GM23248 (cell line): Measurements from ENCODE around the gene GTPBP1. TPM values are rescaled to one million over a fixed set of nuclear protein-coding genes. Genes with fewer than 3 reads are reported as not detected.

Experiments used
- DNase-seq: peaks from one replicate; pipeline ENCODE4 v3.0.0-alpha.2; 2015
- H2AFZ ChIP-seq: fragments of 200-600 bp; sonication (generic); 2 replicates; pipeline ENCODE4 v1.6.1; 2016; ENCODE audit warnings: antibody characterized with exemption
- H3F3A ChIP-seq: fragments of 200-600 bp; sonication (generic); 2 replicates; pipeline ENCODE4 v1.6.1; 2016; ENCODE audit warnings: mild to moderate bottlenecking, antibody characterized with exemption, mixed run types; ENCODE audit not compliant: insufficient read depth
- H3K27ac ChIP-seq: fragments of 200-600 bp; sonication (generic); 2 replicates; pipeline ENCODE4 v1.5.1; 2016; ENCODE audit warnings: mild to moderate bottlenecking
- H3K27me3 ChIP-seq: fragments of 200-600 bp; sonication (generic); replicated peaks from 2 replicates; pipeline ENCODE4 v1.6.1; 2016; ENCODE audit warnings: mild to moderate bottlenecking; ENCODE audit not compliant: insufficient read depth
- H3K36me3 ChIP-seq: fragments of 200-600 bp; sonication (generic); 2 replicates; pipeline ENCODE4 v1.6.1; 2016; ENCODE audit warnings: low read depth, mild to moderate bottlenecking
- H3K4me1 ChIP-seq: fragments of 200-600 bp; sonication (generic); 2 replicates; pipeline ENCODE4 v1.6.1; 2016; ENCODE audit warnings: mild to moderate bottlenecking; ENCODE audit not compliant: insufficient read depth
- H3K4me2 ChIP-seq: fragments of 200-600 bp; sonication (generic); one replicate; pipeline ENCODE4 v1.6.1; 2016; ENCODE audit warnings: mild to moderate bottlenecking; ENCODE audit not compliant: unreplicated experiment
- H3K4me3 ChIP-seq: fragments of 200-600 bp; sonication (generic); 2 replicates; pipeline ENCODE4 v1.5.1; 2016; ENCODE audit warnings: mild to moderate bottlenecking
- H3K79me2 ChIP-seq: fragments of 200-600 bp; sonication (generic); 2 replicates; pipeline ENCODE4 v1.6.1; 2016; ENCODE audit warnings: mild to moderate bottlenecking; ENCODE audit not compliant: insufficient read depth
- H3K9ac ChIP-seq: fragments of 200-600 bp; sonication (generic); 2 replicates; pipeline ENCODE4 v1.6.1; 2016; ENCODE audit warnings: mild to moderate bottlenecking
- H3K9me2 ChIP-seq: fragments of 200-600 bp; sonication (generic); 2 replicates; pipeline ENCODE4 v1.6.1; 2016; ENCODE audit warnings: mixed run types, mild to moderate bottlenecking, moderate library complexity; ENCODE audit not compliant: insufficient read depth
- H3K9me3 ChIP-seq: fragments of 200-600 bp; sonication (generic); one replicate; pipeline ENCODE4 v1.6.1; 2017; ENCODE audit warnings: low read depth
- H4K20me1 ChIP-seq: fragments of 200-600 bp; sonication (generic); 2 replicates; pipeline ENCODE4 v1.6.0; 2016; ENCODE audit not compliant: insufficient read depth
- EZH2 ChIP-seq: fragments of 200-600 bp; sonication (generic); IDR thresholded peaks from 2 replicates; pipeline ENCODE4 v1.6.1; 2018; ENCODE audit warnings: antibody characterized with exemption, mild to moderate bottlenecking; ENCODE audit not compliant: insufficient read depth, poor library complexity, severe bottlenecking
- EZH2phosphoT487 ChIP-seq: fragments of 200-600 bp; sonication (generic); IDR thresholded peaks from 2 replicates; pipeline ENCODE4 v1.6.1; 2018; ENCODE audit warnings: antibody characterized with exemption, moderate library complexity, mild to moderate bottlenecking, low read depth; ENCODE audit not compliant: insufficient read depth
- WGBS, 2 experiments: methylation state at CpG; one replicate each; pipeline ENCODE4 v1.1.6; 2015 to 2017; ENCODE audit warnings: low lambda C conversion rate in 2 of 2, low coverage in 1 of 2; ENCODE audit errors: missing lambda C conversion rate in 2 of 2; 5-methylcytosine and 5-hydroxymethylcytosine counted together
- in situ Hi-C: fragments of 300-500 bp; cut with MboI; formaldehyde crosslinking; loops from 2 replicates; pipeline ENCODE4 v1.15.0; 2020
- polyA plus RNA-seq: library from polyadenylated mRNA; unstranded; fragments of >200 nt; fragmentation: Nextera tagmentation; extraction: Ambion mirVana; gene quantifications from 2 replicates; pipeline ENCODE4 v1.2.1, GENCODE V29; 2016
- total RNA-seq: library from RNA; depleted of rRNA; stranded (reverse); fragments of >200 nt; shearing (Covaris generic); gene quantifications from 2 replicates; pipeline ENCODE4 v1.2.3, GENCODE V29; 2014

Gene GTPBP1
- total and polyA plus RNA-seq, 2 experiments from 2014 or later = 10.0 to 26.9 TPM

GRCh38 chr22:38774496-38775166, 68.9 kb downstream of the GTPBP1 start:
- Histone ChIP-seq H3K9ac (no peak overlapping the region), H3K27ac (no peak overlapping the region), H3K27me3 (no peaks in the 10 kb centered on the region), H4K20me1 (no peaks in the 10 kb centered on the region), H3K4me3 (no peak overlapping the region), H2AFZ (no peak overlapping the region), H3K9me2 (no peaks in the 10 kb centered on the region), H3K9me3 (no peaks in the 10 kb centered on the region), H3K4me2 (no peak overlapping the region), H3K79me2 (no peaks in the 10 kb centered on the region), H3K36me3 (no peaks in the 10 kb centered on the region), H3K4me1 (no peaks in the 10 kb centered on the region), H3F3A (no peaks in the 10 kb centered on the region)
- TF ChIP-seq EZH2 (no peak), EZH2phosphoT487 (no peak)
- in situ Hi-C loops = no loop called here
- WGBS, 2 experiments = 60 to 64% methylated on average over 10 to 11 of the region's 11 CpGs
- DNase-seq = no peak

DNA sequence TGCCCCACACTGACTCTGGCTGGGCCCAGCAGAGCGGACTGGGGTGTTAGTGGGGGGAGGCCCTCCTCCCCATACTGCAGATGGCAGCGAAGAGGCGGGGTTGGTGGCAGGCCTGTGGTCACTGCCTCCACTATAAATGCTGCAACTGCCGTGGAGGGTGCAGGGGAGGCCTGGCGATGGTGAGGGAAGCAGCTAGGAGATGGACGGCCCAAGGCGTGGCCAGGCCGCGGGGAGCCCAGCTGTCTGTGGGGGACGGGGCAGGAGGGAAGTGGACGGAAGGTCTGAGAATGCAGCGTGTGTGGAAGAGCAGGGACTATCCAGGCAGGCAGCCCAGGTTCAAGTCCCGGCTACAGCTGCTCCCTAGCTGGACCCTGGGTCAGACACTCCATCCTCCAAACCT, 69.9 kb downstream of the GTPBP1 start:
- no peak overlapping the region for H3K9ac ChIP-seq
- H3K4me2 ChIP-seq = no peak overlapping the region
- in situ Hi-C loops = no loop called here
- no peak for DNase-seq
- H4K20me1 ChIP-seq = no peaks in the 10 kb centered on the region
- no peak overlapping the region for H3K27ac ChIP-seq
- 69 to 73% methylated on average over 13 of the region's 13 CpGs for WGBS, 2 experiments
- H3K9me2 ChIP-seq = no peaks in the 10 kb centered on the region
- no peaks in the 10 kb centered on the region for H3K4me1 ChIP-seq
- H2AFZ ChIP-seq = no peak overlapping the region
- no peaks in the 10 kb centered on the region for H3K36me3 ChIP-seq
- no peaks in the 10 kb centered on the region for H3F3A ChIP-seq
- TF ChIP-seq EZH2 (no peak), EZH2phosphoT487 (no peak)
- no peak overlapping the region for H3K4me3 ChIP-seq
- no peaks in the 10 kb centered on the region for H3K27me3 ChIP-seq
- H3K79me2 ChIP-seq = no peaks in the 10 kb centered on the region
- H3K9me3 ChIP-seq = no peaks in the 10 kb centered on the region

- no peak for TF ChIP-seq EZH2phosphoT487
- no peak for TF ChIP-seq EZH2
- Histone ChIP-seq H2AFZ (no peak overlapping the region), H3K27me3 (no peaks in the 10 kb centered on the region), H3K79me2 (no peaks in the 10 kb centered on the region), H3K36me3 (no peaks in the 10 kb centered on the region), H3K4me3 (no peak overlapping the region), H3K4me1 (no peaks in the 10 kb centered on the region), H3K9me3 (no peaks in the 10 kb centered on the region), H3F3A (no peaks in the 10 kb centered on the region), H3K9ac (no peak overlapping the region), H4K20me1 (no peaks in the 10 kb centered on the region), H3K9me2 (no peaks in the 10 kb centered on the region), H3K4me2 (no peak overlapping the region), H3K27ac (no peak overlapping the region)
- no peak for DNase-seq
- in situ Hi-C loops = no loop called here
- 75 to 77% methylated on average over 4 to 6 of the region's 6 CpGs for WGBS, 2 experiments
These were observed 70.3 kb downstream of the GTPBP1 start for GRCh38 chr22:38776086-38776485.

- Histone ChIP-seq H3K79me2 (no peaks in the 10 kb centered on the region), H3K27ac (no peak overlapping the region), H3K9me2 (no peaks in the 10 kb centered on the region), H3K4me2 (no peak overlapping the region), H3K4me3 (no peak overlapping the region), H3K9ac (no peak overlapping the region), H2AFZ (no peak overlapping the region), H3K9me3 (no peaks in the 10 kb centered on the region), H3K36me3 (no peaks in the 10 kb centered on the region), H4K20me1 (no peaks in the 10 kb centered on the region), H3F3A (peaks cover 3% of the 10 kb centered on the region; the same call in 1 of the 2 replicates), H3K27me3 (no peaks in the 10 kb centered on the region), H3K4me1 (peaks cover under 1% of the 10 kb centered on the region)
- 88 to 89% methylated on average over 21 to 27 of the region's 27 CpGs for WGBS, 2 experiments
- in situ Hi-C loops = no loop called here
- no peak for DNase-seq
- TF ChIP-seq EZH2 (no peak), EZH2phosphoT487 (no peak)
These were observed 71.4 kb downstream of the GTPBP1 start for GRCh38 chr22:38777087-38777671.
